Measurements from ENCODE around the gene UTP25. TPM values are rescaled to one million over a fixed set of nuclear protein-coding genes. Genes with fewer than 3 reads are reported as not detected.

Gene UTP25
- total RNA-seq, 1 experiment from 2014 or later, result 15.9 TPM

DNA sequence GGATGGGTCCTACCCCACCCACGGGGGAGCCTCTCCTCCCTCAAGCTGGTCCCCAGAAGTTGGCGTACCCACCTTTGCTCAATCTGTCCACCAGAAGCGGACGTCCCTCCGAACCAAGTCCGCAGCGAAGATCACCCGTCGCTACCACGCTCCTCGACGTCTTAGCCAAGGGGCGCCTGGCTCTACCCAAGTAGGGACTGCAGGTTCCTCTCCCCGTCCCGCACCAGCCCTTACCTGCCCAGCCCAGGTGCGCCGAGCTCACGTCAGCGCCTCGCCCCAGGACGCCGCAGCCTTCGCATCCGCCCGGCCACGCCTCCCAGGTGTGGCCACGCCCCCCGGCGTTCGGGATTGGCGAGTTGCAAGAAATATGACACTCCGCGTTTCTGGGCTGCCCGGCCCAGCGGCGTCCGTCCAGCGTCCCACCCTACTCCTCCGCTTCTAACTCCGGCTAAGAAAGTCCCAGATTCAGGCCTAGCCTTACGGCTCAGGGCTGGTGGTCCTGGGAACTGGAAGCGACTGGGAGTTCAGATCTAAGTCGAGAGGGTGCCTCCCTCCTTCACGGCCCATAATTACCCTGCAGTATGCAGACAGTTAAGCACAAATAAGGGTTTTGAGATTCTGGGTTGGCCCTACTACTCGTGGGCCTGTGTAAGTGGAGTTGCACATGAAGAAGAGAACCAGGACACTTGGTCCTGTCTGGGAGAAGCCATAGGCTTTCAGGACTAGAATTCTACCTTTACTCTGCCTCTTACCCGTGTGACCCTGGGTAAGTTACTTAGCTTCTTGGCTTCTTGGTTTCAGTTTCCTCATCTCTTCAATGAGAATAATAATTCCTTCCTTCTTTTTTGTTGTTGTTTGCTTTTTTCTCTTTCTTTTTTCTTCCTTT is 21.7 kb upstream of the UTP25 start, which contains the start of gene IRF6:
IRF6 (minus strand) TSS at position 268 of the 886 bp plus-strand sequence. CDS start 4,729 bp downstream, outside the sequence.
- no peak for DNase-seq (ENCODE audit: low spot score)

GRCh38 chr1:209807509-209807908 is 20.3 kb upstream of the UTP25 start:
- DNase-seq (ENCODE audit: low spot score), result no peak

GRCh38 chr1:209808059-209808581 is 19.7 kb upstream of the UTP25 start:
- peak; percentile 95 for DNase-seq (ENCODE audit: low spot score)

GRCh38 chr1:209809611-209810010 is 18.2 kb upstream of the UTP25 start:
- no peak for DNase-seq (ENCODE audit: low spot score)

- DNase-seq (ENCODE audit: low spot score), result no peak
These were observed 17.0 kb upstream of the UTP25 start for GRCh38 chr1:209810783-209811182.

DNA sequence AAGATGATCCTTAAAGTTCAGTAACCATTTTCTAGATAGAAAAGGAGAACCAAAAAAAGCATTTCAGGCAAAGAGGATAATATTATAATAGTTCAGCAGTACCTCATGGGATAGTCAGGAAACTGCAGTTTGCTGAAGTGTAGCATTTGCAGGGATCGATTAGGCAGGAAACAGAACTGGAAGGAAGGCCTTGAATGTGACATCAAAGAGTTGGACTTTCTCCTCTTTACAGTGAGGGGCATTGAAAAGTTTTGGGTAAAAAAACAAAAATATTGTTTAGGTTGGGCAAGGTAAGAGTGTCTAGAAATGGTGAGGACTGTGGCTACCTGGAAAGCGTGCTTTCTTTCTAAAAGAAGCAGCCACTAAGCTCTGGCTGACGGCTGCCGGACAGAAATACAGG is 13.9 kb upstream of the UTP25 start:
- no peak for DNase-seq (ENCODE audit: low spot score)

- DNase-seq (ENCODE audit: low spot score), result no peak
These were observed 12.3 kb upstream of the UTP25 start for GRCh38 chr1:209815490-209815889.

GRCh38 chr1:209815931-209816341 is 11.8 kb upstream of the UTP25 start:
- DNase-seq (ENCODE audit: low spot score), result no peak

DNA sequence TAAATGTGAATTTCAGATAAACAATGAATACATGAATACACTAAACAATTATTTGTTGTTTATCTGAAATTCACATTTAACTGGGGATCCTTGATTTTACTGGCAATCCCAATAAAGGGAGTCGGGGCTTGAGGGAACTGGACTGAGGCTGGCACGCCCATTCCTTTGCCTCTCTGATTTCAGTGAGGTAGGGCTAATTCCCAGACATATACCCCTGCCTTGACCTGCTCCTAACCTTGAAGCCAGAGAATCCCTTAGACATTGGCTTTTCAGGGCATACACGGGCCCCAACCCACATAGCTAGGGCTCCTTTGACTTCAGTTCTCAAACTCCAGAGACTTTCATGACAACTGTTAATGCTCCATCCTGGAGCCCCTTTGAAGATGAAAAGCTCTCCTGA is 10.8 kb upstream of the UTP25 start:
- DNase-seq (ENCODE audit: low spot score), result no peak

DNA sequence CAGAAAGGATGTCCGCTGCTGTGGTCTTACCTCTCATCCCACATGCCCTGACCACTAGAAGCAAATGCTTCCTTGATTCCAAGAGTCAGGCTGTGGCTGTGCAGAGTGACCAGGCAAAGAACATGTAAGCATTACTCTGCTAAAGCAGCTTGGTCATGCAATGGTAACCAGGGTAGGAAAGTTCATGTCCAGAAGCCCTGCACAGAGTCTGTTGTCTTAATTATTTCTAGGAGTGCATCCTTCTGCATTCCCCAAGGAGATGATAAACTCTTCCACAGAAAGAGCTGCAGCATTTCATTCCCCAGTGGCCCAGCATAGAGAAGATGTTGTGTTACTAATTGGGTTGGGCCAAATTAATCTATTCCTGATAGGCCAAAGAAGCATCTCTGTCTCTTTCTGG is 10.1 kb upstream of the UTP25 start:
- no peak for DNase-seq (ENCODE audit: low spot score)

- DNase-seq (ENCODE audit: low spot score), result no peak
These were observed 8.7 kb upstream of the UTP25 start for GRCh38 chr1:209819058-209819457.

DNA sequence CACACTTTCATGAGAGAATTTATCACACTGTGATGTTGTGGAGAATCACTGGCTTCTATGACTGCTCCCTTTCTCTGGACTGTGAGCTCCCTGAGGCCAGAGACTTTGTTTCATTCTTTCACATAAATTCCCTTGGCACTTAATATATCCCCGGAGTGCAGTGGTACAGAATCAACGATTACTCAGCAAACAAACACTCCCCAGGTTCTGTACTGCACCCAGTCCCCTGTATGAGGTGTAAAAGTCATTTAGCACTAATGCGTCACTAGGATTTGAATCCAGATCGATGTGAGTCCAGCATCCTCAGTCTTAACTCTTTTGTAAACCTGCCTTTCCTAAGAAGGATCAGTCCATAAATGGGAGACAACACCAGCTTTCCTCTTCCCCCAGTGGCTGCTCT is 6.8 kb upstream of the UTP25 start:
- DNase-seq (ENCODE audit: low spot score), result no peak

DNA sequence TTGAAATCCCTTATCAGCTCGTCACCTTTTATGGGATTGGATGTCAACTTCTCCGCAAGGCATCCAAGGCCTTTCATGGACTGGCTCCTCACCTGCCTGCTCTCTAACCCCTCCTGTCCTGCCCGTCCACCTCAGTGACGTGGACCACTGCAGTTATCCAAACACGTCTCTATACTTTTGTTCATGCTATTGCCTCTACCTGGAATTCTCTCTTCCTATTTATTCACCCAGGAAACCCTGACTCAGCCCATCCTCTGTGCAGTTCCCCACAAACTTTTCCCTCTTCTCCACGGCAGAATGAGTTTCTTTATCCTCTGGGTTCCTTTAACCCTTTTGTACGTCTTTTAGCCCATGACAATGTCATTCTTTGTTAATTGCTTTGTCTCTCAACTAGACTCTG is 5.1 kb upstream of the UTP25 start:
- DNase-seq (ENCODE audit: low spot score), result no peak

- peak; percentile 73 for DNase-seq (ENCODE audit: low spot score)
These were observed 4.4 kb upstream of the UTP25 start for GRCh38 chr1:209823143-209824041.

- no peak for DNase-seq (ENCODE audit: low spot score)
These were observed 2.0 kb upstream of the UTP25 start for GRCh38 chr1:209825591-209826434.

- no peak for DNase-seq (ENCODE audit: low spot score)
These were observed 1.9 kb downstream of the UTP25 start for GRCh38 chr1:209829716-209830115.

DNA sequence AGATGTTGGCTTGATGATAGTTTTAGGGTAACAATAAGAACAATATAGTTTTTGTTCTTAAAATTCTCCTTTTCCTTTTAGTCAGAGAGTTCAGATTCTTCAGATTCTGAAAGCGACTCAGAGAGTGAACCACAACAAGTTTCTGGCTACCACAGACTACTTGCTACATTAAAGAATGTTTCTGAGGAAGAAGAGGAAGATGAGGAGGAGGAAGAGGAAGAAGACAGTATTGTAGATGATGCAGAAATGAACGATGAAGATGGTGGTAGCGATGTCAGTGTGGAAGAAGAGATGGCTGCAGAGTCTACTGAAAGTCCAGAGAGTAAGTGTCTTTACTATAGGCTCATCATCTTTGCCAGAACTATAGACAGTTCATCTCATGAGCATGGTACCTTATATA is 3.0 kb downstream of the UTP25 start:
- DNase-seq (ENCODE audit: low spot score), result no peak

DNA sequence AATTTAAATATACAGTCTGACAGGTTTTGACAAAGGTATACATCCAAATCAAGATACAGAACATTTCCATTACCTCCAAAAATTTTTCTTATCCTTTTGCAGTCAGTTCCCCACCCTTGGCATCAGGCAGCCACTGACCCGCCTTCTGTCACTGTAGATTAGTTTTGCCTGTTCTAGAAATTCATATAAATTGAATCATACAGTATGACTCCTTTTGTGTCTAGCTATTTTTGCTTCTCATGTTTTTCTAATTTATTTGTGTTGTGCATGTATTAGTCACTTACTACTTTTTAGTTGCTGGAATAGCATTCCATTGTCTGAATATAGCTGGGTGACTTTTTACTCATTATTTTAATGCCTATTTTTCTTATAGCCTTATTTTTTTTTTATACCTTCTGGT is 3.8 kb downstream of the UTP25 start:
- peak; percentile 60 for DNase-seq (ENCODE audit: low spot score)

DNA sequence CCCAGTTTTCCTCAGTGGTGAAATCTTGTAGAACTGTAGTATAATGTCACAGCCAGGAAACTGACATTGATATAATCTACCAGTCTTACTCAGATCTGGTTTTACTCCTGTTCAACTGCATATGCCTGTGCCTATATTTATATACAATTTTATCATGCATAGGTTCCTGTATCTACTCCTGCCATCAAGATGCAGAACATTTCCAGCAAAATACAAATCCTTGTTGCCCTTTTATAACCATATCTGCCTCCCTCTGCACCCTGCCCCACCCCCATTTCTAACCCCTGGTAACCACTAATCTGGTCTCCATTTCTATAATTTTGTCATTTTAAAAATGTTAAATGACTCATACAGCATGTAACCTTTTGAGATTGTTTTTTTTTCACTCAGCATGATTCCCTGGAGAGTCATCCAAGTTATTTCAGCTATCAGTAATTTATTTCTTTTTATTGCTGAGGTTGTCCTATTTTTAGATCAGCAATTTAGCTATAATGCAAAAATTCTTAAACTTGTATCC is 8.1 kb downstream of the UTP25 start:
- DNase-seq (ENCODE audit: low spot score), result peak; percentile 71

DNA sequence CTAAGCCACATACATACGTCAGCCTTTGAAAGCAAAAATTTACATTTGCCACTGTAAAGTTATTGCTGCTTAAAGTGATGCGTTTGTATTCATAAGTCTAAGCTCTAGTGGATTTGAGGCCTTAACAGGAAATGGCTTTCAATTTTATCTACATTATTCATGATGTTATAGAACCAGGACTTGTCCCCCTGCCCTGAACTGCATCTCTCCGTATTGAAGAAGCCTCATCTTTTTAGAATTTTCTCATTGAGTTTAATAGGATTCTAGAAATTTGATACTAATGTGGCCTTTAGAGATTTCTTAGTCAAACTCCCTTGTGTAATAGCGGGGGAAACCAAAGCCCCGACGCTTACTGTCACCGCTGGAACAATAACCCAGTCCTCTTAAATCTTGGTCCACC is 9.9 kb downstream of the UTP25 start:
- DNase-seq (ENCODE audit: low spot score), result no peak

DNA sequence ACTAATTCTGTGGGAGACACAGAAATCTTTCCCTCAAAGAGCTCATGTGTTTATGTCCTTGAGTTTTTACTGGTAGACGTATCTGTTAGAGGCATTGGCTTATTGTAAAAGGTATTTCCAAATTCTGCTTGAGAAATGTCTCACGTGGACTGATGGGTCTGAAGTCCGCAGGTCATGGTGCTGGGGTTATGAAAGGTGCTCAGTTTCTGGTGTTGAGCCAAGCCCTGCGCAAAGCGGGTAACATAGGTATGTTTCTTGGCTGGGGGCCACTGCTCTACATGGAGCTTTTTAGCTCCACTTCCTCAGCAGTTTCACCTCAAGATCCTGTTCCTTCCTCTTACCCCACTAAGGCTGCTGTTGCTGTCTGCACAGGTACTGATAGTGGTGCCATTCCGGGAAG is 10.8 kb downstream of the UTP25 start:
- no peak for DNase-seq (ENCODE audit: low spot score)

All from A172 (cell line).